MM.1S (cell line): ENCODE measurements around the gene MAP4K3.

ENCODE experiments used
- DNase-seq: peaks from one replicate; pipeline ENCODE4 v3.0.0-alpha.2; 2015
- H2AFZ ChIP-seq: fragments of 300-600 bp; sonication (generic); 2 replicates; pipeline ENCODE4 v1.6.0; 2016; ENCODE audit warnings: antibody characterized with exemption, low read length
- H3F3A ChIP-seq: fragments of 300-600 bp; sonication (generic); 2 replicates; pipeline ENCODE4 v1.6.1; 2016; ENCODE audit warnings: mild to moderate bottlenecking, antibody characterized with exemption, low read length, moderate library complexity, mixed read lengths; ENCODE audit not compliant: insufficient read depth
- H3K27ac ChIP-seq: fragments of 300-600 bp; sonication (generic); 2 replicates; pipeline ENCODE4 v1.5.1; 2016; ENCODE audit warnings: mild to moderate bottlenecking, low read length
- H3K27me3 ChIP-seq: fragments of 300-600 bp; sonication (generic); replicated peaks from 2 replicates; pipeline ENCODE4 v1.6.0; 2016; ENCODE audit warnings: low read length; ENCODE audit not compliant: insufficient read depth
- H3K36me3 ChIP-seq: fragments of 300-600 bp; sonication (generic); replicated peaks from 2 replicates; pipeline ENCODE4 v1.6.1; 2016; ENCODE audit warnings: mild to moderate bottlenecking, low read length, mixed read lengths; ENCODE audit not compliant: insufficient read depth
- H3K4me1 ChIP-seq: fragments of 300-600 bp; sonication (generic); 2 replicates; pipeline ENCODE4 v1.6.1; 2016; ENCODE audit warnings: low read length, mixed read lengths
- H3K4me2 ChIP-seq: fragments of 300-600 bp; sonication (generic); 2 replicates; pipeline ENCODE4 v1.6.0; 2016; ENCODE audit warnings: low read depth, low read length
- H3K4me3 ChIP-seq: fragments of 300-600 bp; sonication (generic); 2 replicates; pipeline ENCODE4 v1.5.1; 2016; ENCODE audit warnings: low read length, mixed read lengths
- H3K79me2 ChIP-seq: fragments of 300-600 bp; sonication (generic); 2 replicates; pipeline ENCODE4 v1.6.1; 2016; ENCODE audit warnings: mixed run types, low read length, mixed read lengths
- H3K9ac ChIP-seq: fragments of 300-600 bp; sonication (generic); 2 replicates; pipeline ENCODE4 v1.6.1; 2016; ENCODE audit warnings: low read length, mixed read lengths
- H3K9me2 ChIP-seq: fragments of 300-600 bp; sonication (generic); replicated peaks from 2 replicates; pipeline ENCODE4 v1.6.1; 2016; ENCODE audit warnings: mild to moderate bottlenecking, low read length, mixed read lengths; ENCODE audit not compliant: insufficient read depth
- H3K9me3 ChIP-seq: fragments of 300-600 bp; sonication (generic); replicated peaks from 2 replicates; pipeline ENCODE4 v1.6.1; 2016; ENCODE audit warnings: mild to moderate bottlenecking, low read length, mixed read lengths; ENCODE audit not compliant: insufficient read depth
- H4K20me1 ChIP-seq: fragments of 300-600 bp; sonication (generic); 2 replicates; pipeline ENCODE4 v1.6.1; 2016; ENCODE audit warnings: mild to moderate bottlenecking, low read length, moderate library complexity, mixed read lengths; ENCODE audit not compliant: insufficient read depth
- CTCF ChIP-seq: fragments of 300-600 bp; sonication (generic); IDR thresholded peaks from 2 replicates; pipeline ENCODE4 v1.5.1; 2016; ENCODE audit warnings: antibody characterized with exemption, low read length, mixed read lengths
- EZH2 ChIP-seq: fragments of 300-600 bp; sonication (generic); optimal IDR thresholded peaks from 2 replicates; pipeline ENCODE3; 2017; ENCODE audit warnings: low read depth, mild to moderate bottlenecking, antibody characterized with exemption, low read length, mixed read lengths
- EZH2phosphoT487 ChIP-seq: fragments of 300-600 bp; sonication (generic); IDR thresholded peaks from 2 replicates; pipeline ENCODE4 v1.6.1; 2018; ENCODE audit warnings: antibody characterized with exemption, low read length

The MAP4K3 gene

GRCh38 chr2:39403311-39403710 is 33.8 kb downstream of the MAP4K3 start:
- DNase-seq = peak; percentile 54
- H3K4me1 ChIP-seq = peaks cover 43% of the 10 kb centered on the region
- H3F3A ChIP-seq = peaks cover 28% of the 10 kb centered on the region

GRCh38 chr2:39401319-39401718 is 35.8 kb downstream of the MAP4K3 start:
- Histone ChIP-seq H3K9ac (no peak overlapping the region), H3K27me3 (no peaks in the 10 kb centered on the region), H3K4me3 (no peak overlapping the region), H3K36me3 (no peaks in the 10 kb centered on the region), H3K27ac (no peak overlapping the region), H3K4me1 (peaks cover 25% of the 10 kb centered on the region), H3K79me2 (peaks cover 83% of the 10 kb centered on the region), H4K20me1 (no peaks in the 10 kb centered on the region), H3K4me2 (no peak overlapping the region), H2AFZ (no peak overlapping the region), H3F3A (peaks cover 24% of the 10 kb centered on the region), H3K9me2 (no peaks in the 10 kb centered on the region), H3K9me3 (no peaks in the 10 kb centered on the region)
- TF ChIP-seq CTCF (no peak), EZH2 (no peak), EZH2phosphoT487 (no peak)
- no peak for DNase-seq

More at GRCh38 chr2:39403311-39403710, 33.8 kb downstream of the MAP4K3 start:
- Histone ChIP-seq H3K9me2 (no peaks in the 10 kb centered on the region), H3K4me3 (peak overlapping the region; percentile 43), H2AFZ (peak overlapping the region; percentile 11; the same call in 1 of the 2 replicates), H3K79me2 (peaks cover 83% of the 10 kb centered on the region), H3K27ac (peak overlapping the region; percentile 83), H3K4me2 (peak overlapping the region; percentile 81), H3K9ac (peak overlapping the region; percentile 50), H3K27me3 (no peaks in the 10 kb centered on the region), H3K36me3 (no peaks in the 10 kb centered on the region), H4K20me1 (no peaks in the 10 kb centered on the region), H3K9me3 (no peaks in the 10 kb centered on the region)
- TF ChIP-seq EZH2phosphoT487 = no peak
- no peak for TF ChIP-seq EZH2
- peak; percentile 19 for TF ChIP-seq CTCF

- peaks cover 81% of the 10 kb centered on the region for H3K79me2 ChIP-seq
Measured at GRCh38 chr2:39399570-39399969, 37.5 kb downstream of the MAP4K3 start.

More at GRCh38 chr2:39399570-39399969, 37.5 kb downstream of the MAP4K3 start:
- Histone ChIP-seq H3K4me1 (peaks cover 21% of the 10 kb centered on the region), H3K4me2 (no peak overlapping the region), H3F3A (peaks cover 24% of the 10 kb centered on the region), H3K27ac (no peak overlapping the region), H3K9ac (no peak overlapping the region), H3K27me3 (no peaks in the 10 kb centered on the region), H4K20me1 (no peaks in the 10 kb centered on the region), H2AFZ (no peak overlapping the region), H3K36me3 (no peaks in the 10 kb centered on the region), H3K9me2 (no peaks in the 10 kb centered on the region), H3K9me3 (no peaks in the 10 kb centered on the region), H3K4me3 (no peak overlapping the region)
- no peak for DNase-seq
- no peak for TF ChIP-seq EZH2
- no peak for TF ChIP-seq EZH2phosphoT487
- TF ChIP-seq CTCF = no peak
